NCI-H524 (cell line): ENCODE measurements around the gene FZR1.
"Not testable (repeated sequence)": the region's sequence is repeated elsewhere in the genome, so short reads cannot be mapped to it uniquely, and the experiment has no call there.

Source experiments
- DNase-seq, 2 experiments: peaks; one replicate each; lab custom pipeline; 2025; lab: John Stamatoyannopoulos, UW

FZR1 gene

DNA sequence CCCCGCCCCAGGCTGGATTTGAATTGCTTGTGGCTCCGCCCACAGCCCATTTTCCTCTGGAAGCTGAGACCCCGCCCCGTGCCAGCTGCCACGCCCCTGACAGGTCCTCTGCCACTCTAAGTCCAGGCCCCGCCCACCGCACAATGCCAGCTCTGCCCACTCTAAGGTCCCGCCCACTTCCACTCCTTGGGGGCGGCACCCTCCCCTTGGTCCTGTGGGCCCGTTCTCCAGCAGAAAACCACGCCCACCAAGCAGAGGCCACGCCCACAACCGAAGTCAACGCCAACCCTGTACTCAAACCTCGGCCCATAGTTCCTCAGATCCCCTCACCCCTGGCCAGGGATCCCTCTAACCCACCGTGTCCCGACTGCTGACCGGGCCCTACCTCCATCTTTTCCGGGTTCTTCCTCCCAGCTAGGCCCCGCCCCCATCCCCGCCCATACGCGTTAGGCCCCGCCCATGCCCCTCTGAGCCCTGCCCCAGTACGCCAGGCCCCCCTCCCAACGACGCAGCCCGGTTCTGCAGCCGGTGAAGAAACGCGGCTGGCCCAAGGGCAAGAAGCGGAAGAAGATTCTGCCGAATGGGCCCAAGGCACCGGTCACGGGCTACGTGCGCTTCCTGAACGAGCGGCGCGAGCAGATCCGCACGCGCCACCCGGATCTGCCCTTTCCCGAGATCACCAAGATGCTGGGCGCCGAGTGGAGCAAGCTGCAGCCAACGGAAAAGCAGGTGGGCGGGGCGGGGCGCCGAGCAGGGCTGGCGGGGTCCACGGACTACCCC is 67.9 kb downstream of the FZR1 start:
- peak; percentile 19 to 53 for DNase-seq

DNA sequence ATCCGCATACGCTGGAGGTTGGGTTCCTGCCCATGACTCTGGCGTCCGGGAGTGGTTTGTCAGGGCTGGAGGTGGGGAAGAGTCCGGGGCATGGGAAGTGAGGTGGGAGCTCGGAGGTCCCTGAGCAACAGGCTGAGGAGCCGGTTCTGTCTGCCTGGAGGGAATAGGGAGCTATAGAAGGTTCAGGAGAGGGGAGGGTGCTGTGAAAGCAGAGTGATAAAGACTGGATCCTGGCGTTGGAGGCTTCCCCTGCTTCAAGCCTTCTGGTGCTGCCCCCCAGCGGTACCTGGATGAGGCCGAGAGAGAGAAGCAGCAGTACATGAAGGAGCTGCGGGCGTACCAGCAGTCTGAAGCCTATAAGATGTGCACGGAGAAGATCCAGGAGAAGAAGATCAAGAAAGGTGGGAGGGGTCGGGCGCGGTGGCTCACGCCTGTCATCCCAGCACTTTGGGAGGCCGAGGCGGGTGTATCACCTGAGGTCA is 69.2 kb downstream of the FZR1 start:
- DNase-seq = peak; percentile 35 to 64

DNA sequence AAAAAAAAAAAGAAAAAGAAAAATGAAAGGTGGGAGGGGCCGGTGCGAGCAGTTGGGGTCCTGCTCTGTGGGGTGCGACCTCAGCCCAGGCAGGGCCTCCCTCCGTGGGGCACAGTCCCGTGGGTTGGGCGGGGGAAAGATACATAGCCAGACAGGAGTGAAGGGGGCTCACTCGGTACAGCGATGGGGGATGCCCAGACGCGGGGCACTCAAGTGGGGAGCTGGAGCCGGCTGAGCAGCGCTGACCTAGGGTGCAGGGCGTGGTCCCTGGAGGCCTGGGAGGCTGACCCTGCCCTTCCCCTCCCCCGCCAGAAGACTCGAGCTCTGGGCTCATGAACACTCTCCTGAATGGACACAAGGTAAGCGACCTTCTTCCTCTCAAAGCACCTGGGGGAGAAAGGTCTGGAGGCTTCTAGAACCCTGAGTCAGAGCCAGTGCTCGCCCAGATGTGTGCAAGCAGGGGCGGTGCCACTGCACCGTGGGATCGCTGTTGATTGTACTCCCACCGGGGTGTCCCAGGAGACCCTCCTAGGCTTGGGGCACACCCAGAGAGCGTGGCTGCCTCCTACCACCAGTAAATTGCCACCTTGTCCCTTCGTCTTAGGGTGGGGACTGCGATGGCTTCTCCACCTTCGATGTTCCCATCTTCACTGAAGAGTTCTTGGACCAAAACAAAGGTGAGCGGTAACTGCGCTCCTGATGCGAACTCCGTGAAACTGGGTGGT is 70.0 kb downstream of the FZR1 start:
- DNase-seq = no peak

DNA sequence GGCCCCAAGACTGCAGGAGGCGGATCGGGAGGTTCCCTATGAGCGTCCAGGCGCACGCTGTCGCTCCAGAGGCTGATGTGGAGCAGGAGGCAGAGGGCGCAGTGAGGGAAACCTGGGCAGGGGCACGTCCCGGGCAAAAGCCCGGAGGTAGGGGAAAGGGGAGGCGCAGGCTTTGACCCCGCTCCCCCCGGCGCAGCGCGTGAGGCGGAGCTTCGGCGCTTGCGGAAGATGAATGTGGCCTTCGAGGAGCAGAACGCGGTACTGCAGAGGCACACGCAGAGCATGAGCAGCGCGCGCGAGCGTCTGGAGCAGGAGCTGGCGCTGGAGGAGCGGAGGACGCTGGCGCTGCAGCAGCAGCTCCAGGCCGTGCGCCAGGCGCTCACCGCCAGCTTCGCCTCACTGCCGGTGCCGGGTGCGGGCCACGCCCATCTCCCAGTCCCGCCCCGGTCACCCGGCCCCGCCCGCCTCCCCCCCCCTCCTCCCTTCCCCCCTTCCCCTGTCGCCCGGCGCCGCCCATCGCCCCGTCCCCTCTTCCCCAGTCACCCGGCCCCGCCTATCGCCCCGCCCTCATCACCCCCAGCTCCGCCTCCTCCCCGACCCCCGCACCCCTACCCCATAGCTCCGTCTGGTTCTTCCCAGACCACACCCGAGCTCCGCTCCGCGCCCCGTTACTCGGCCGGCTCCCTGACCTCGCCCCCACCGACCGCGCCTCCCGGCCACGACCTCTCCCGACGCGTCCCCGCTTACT is 70.8 kb downstream of the FZR1 start:
- no peak for DNase-seq

DNA sequence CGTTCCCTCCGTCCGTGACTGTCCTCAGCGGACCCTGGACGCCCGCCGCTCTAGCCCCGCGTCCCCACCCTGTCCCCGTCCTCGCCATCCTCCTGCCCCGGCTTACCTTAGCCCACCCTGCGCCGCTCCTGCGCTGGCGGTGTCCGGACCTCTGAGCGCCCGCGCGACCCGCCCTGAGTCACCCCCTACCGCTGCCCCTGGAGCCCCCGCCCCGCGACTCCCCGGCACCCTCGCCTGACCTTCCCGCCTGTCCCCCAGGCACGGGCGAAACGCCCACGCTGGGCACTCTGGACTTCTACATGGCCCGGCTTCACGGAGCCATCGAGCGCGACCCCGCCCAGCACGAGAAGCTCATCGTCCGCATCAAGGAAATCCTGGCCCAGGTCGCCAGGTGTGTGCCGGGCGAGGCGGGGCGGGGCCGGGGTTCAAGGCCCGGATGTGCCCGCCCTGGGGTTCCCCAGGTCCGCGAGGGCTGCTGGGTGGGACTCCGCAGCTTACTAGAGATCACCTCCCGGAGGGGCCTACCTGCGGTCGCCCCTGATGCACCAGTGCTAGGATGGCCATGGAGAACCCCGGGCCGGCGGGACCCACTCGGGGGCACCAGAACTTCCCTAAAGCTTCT is 71.7 kb downstream of the FZR1 start:
- no peak for DNase-seq

DNA sequence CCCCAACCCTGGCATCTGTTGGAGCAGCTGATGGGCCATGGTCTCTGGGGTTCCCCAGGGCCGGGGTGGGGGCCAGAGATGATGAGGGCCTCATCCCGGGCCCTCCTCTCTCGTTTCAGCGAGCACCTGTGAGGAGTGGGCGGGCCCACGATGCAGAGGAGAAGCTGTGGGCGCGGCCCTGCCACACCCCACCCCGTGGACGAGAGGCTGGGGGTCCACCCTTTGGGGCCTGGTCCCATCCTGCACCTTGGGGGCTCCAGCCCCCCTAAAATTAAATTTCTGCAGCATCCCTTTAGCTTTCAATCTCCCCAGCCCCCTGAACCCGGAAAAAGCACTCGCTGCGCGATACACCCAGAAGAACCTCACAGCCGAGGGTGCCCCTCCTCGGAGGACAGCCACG is 72.3 kb downstream of the FZR1 start:
- DNase-seq = no peak

DNA sequence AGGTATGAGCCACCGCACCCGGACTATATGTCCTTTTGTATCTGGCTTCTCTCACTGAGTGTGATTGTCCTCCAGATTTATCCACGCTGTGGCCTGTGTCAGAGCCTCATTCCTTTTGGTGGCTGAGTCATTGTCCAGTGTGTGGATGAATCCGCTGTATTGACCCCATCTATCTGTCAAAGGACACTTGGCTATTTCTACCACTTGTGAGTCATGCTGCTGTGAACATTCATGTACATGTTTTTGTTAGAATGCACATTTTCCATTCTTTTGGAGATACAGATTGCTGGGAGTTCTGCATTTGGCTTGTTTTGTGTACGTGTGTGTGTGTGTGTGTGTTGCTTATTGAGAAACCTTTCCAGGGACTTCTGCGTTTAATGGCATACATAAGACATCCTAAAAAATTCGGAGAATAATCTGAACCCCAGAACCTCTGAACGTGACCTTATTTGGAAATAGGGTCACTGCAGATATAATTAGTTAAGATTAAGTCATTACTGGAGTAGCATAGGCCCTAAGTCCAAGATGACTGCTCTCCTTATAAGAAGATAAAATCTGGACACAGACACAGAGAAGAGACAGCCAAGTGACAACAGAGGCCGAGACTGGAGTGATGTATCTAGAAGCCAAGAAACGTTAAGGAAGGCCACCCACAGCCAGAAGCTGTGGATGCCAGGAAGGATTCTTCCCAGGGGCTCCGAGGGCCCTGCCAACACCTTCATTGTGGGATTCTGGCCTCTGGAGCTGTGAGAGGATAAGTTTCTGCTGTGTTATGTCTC is 74.2 kb downstream of the FZR1 start:
- no peak for DNase-seq

DNA sequence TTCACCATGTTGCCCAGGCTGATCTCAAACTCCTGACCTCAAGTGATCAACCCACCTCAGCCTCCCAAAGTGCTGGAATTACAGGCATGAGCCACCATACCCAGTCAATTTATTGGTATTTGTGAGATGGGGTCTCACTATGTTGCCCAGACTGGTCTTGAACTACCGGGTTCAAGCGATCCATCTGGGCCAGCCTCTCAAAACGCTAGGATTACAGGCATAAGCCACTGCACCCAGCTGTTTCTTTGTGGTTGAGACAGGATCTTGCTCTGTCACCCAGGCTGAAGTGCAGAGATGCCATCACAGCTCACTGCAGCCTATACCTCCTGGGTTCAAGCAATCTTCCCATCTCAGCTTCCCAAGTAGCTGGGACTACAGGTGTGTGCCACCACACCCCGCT is 75.7 kb downstream of the FZR1 start:
- not testable (repeated sequence) for DNase-seq

DNA sequence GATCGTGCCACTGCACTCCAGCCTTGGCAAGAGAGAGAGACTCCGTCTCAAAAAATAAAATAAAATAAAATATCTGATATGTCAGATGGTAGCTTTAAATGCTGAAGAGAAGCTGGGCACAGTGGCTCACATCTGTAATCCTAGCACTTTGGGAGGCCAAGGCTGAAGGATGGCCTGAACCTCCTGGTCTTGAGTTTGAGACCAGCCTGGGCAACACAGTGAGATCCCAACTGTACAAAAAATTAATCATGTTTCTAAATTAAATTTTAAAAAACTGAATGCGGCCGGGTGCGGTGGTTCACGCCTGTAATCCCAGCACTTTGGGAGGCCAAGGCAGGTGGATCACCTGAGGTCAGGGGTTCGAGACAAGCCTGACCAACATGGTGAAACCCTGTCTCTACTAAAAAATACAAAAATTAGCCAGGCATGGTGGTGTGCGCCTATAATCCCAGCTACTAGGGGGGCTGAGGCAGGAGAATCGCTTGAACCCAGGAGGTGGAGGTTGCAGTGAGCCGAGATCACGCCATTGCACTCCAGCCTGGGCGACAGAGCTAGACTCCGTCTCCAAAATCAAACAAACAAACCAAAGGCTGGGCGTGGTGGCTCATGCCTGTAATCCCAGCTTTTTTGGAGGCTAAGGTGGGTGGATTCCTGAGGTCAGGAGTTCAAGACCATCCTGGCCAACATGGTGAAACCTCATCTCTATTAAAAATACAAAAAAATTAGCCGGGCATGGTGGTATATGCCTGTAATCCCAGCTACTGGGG is 78.1 kb downstream of the FZR1 start:
- not testable (repeated sequence) for DNase-seq

DNA sequence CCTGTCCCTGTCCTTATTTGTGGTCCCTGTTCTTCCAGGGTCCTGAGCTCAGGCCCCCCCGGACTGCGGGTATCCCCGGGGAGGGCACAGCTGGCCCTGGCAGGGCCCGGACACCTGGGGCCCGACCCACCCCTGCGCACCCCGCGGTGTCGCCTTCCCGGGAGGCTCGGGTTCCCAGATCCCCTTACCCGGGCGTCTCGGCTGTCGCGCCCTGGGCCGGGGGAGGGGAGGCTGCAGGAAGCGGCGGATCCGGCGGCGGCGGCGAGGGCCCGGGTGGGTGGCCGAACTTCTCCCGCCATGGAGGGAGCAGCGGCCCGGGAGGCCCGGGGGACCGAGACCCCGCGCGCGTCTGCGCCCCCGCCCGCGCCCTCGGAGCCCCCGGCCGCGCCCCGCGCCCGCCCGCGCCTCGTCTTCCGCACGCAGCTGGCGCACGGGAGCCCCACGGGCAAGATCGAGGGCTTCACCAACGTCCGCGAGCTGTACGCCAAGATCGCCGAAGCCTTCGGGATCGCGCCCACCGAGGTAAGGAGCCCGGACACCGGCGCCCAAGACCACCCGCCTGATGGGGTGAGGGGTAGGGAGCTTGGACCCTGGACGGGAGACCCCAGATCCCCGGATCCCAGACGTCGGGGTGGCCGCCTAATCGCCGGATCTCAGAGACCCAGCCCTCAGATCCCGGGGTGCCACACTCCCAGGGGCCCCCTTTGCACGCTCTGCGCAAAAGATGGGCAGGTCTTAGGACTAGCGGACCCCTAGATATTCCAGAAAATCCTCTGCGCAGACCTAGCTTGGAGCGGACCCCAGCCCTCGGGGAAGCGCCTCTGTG is 79.4 kb downstream of the FZR1 start, which contains the start of gene GIPC3:
Gene GIPC3 (plus strand): TSS at position 178 of the 826 bp plus-strand sequence. CDS start 120 bp downstream, at position 298.
- no peak for DNase-seq

DNA sequence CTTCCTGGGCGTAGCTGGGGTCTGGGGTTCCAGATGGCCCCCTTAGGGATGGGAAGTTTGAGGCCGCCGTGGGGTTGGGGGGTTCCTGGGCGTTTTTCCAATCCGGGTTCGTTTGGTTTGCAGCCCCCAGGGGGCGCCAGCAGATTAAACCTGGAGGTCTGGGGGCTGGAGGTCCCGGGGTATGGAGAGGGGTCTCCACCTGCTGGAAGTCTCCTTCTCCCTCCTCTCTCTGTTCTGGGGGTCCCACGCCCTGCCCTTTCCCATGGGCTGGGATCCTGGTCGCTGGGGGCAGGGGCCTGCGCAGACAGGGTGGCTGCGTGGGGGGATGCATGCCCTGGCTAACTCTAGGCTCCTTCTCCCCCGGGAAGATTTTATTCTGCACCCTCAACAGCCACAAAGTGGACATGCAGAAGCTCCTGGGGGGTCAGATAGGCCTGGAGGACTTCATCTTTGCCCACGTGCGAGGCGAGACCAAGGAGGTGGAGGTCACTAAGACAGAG is 80.1 kb downstream of the FZR1 start:
- DNase-seq = peak in 1 of 2 experiments; percentile 55

DNA sequence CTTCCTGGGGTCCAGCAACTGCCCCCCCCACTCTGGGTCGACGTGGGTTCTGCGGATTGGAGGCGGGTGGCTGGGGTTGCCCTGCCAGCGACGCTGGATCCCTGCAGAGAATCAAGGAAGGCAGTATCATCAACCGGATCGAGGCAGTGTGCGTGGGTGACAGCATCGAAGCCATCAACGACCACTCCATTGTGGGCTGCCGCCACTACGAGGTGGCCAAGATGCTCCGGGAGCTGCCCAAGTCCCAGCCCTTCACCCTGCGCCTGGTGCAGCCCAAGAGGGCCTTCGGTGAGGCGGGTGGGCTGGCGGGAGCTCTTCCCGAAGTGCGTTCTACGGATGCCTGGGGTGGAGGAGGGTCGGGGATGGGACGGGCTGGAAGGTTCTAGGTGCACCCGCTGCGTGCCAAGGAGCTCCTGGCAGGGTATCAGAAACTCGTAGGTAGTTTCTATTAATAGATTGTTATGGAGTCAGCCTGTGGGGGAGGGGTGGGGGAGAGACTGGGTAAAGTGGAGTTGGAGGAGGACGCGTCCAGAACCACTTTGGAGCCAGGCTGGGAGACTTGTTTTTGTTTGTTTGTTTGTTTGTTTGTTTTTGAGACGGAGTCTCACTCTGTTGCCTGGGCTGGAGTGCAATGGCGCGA is 80.7 kb downstream of the FZR1 start:
- no peak for DNase-seq
